Activated CD4-positive, alpha-beta T cell treated with anti-CD3 and anti-CD28 coated beads, Interleukin-2, amount 10 ng/mL, durations not matched to agents 7 days and 5 days (primary cell): ENCODE measurements around the gene TXK. TPM values are rescaled to one million over a fixed set of nuclear protein-coding genes. Genes with fewer than 3 reads are reported as not detected.
"Not testable (repeated sequence)": the region's sequence is repeated elsewhere in the genome, so short reads cannot be mapped to it uniquely, and the experiment has no call there.

ENCODE experiments used
- CTCF ChIA-PET: fragments of 350-600 bp; sonication (Branson Sonifier 250); formaldehyde crosslinking; loops from one replicate; lab custom pipeline; 2021; ENCODE audit warnings: antibody characterized with exemption; lab: Charles Lee
- POLR2A ChIA-PET: fragments of 350-600 bp; sonication (Branson Sonifier 250); formaldehyde crosslinking; loops from one replicate; lab custom pipeline; 2021; ENCODE audit warnings: antibody characterized with exemption; lab: Charles Lee
- DNase-seq: peaks from one replicate; pipeline ENCODE4 v3.0.0-alpha.2; 2020
- H3K27ac Mint-ChIP-seq: one replicate; pipeline ENCODE4 v1.8.0; 2021; ENCODE audit warnings: mild to moderate bottlenecking, moderate library complexity, mixed read lengths
- H3K27me3 Mint-ChIP-seq: one replicate; pipeline ENCODE4 v1.8.0; 2021; ENCODE audit warnings: mixed read lengths
- H3K36me3 Mint-ChIP-seq: one replicate; pipeline ENCODE4 v1.8.0; 2021; ENCODE audit warnings: low read depth, mixed read lengths
- H3K4me1 Mint-ChIP-seq: one replicate; pipeline ENCODE4 v1.8.0; 2021; ENCODE audit warnings: mixed read lengths
- H3K4me3 Mint-ChIP-seq: one replicate; pipeline ENCODE4 v1.8.0; 2021; ENCODE audit warnings: mild to moderate bottlenecking, moderate library complexity, mixed read lengths
- H3K9me3 Mint-ChIP-seq: one replicate; pipeline ENCODE4 v1.8.0; 2021; ENCODE audit warnings: mixed read lengths
- total RNA-seq, 2 experiments: library from RNA; stranded (reverse); gene quantifications; one replicate each; pipeline ENCODE4 v1.2.3, GENCODE V29; 2021

The TXK gene
- total RNA-seq = 10 to 100 TPM; 42.0 to 50.1 TPM

- ChIA-PET CTCF (interaction anchor here (0.7 to 1.8 kb wide), 2 partner anchors 16 to 219 kb away, joined by 3 to 4 read pairs; no protein-coding TSS in a partner anchor), POLR2A (no interaction called here)
- Mint-ChIP-seq H3K27me3 (no peaks in the 10 kb centered on the region), H3K36me3 (peaks cover 48% of the 10 kb centered on the region), H3K4me3 (peak within 1 kb of the TSS; percentile 87), H3K9me3 (no peaks in the 10 kb centered on the region), H3K27ac (peak within 1 kb of the TSS; percentile 93), H3K4me1 (peaks cover 75% of the 10 kb centered on the region)
- peak; percentile 41 for DNase-seq
Observed at GRCh38 chr4:48134081-48134480, at the start of gene TXK. TXK (minus strand) TSS chr4:48134250; CDS start chr4:48134170, 80 bp downstream.

- DNase-seq = no peak
- CTCF ChIA-PET = no interaction called here
- H3K36me3 Mint-ChIP-seq = no peaks in the 10 kb centered on the region
- POLR2A ChIA-PET = no interaction called here
- no peak overlapping the region for H3K4me3 Mint-ChIP-seq
- H3K27me3 Mint-ChIP-seq = no peaks in the 10 kb centered on the region
- H3K9me3 Mint-ChIP-seq = no peaks in the 10 kb centered on the region
- H3K27ac Mint-ChIP-seq = no peak overlapping the region
- H3K4me1 Mint-ChIP-seq = peaks cover 12% of the 10 kb centered on the region
Observed at GRCh38 chr4:48180234-48180633, 46.2 kb upstream of the TXK start.

GRCh38 chr4:48178931-48179330 lies 44.9 kb upstream of the TXK start:
- Mint-ChIP-seq H3K9me3 (no peaks in the 10 kb centered on the region), H3K27ac (no peak overlapping the region), H3K4me3 (no peak overlapping the region), H3K36me3 (no peaks in the 10 kb centered on the region), H3K27me3 (no peaks in the 10 kb centered on the region), H3K4me1 (peaks cover 12% of the 10 kb centered on the region)
- no peak for DNase-seq
- POLR2A ChIA-PET = no interaction called here
- CTCF ChIA-PET = no interaction called here

- ChIA-PET CTCF (interaction anchor here (1.0 to 1.3 kb wide), 2 partner anchors 20 to 73 kb away, joined by 3 to 4 read pairs; no protein-coding TSS in a partner anchor), POLR2A (interaction anchor here (0.5 kb wide), 1 partner anchor 20 kb away, joined by 3 read pairs; no protein-coding TSS in a partner anchor)
- no peak for DNase-seq
- Mint-ChIP-seq H3K9me3 (no peaks in the 10 kb centered on the region), H3K36me3 (no peaks in the 10 kb centered on the region), H3K4me3 (no peak overlapping the region), H3K27me3 (no peaks in the 10 kb centered on the region), H3K4me1 (peaks cover 15% of the 10 kb centered on the region), H3K27ac (no peak overlapping the region)
Observed at GRCh38 chr4:48175806-48176205, 41.8 kb upstream of the TXK start.

- H3K4me1 Mint-ChIP-seq = peaks cover 14% of the 10 kb centered on the region
- no peak overlapping the region for H3K27ac Mint-ChIP-seq
- H3K36me3 Mint-ChIP-seq = no peaks in the 10 kb centered on the region
- no peak for DNase-seq
- ChIA-PET CTCF (interaction anchor here (1.0 to 1.3 kb wide), 2 partner anchors 21 to 73 kb away, joined by 3 to 4 read pairs; no protein-coding TSS in a partner anchor), POLR2A (no interaction called here)
- H3K9me3 Mint-ChIP-seq = no peaks in the 10 kb centered on the region
- no peak overlapping the region for H3K4me3 Mint-ChIP-seq
- no peaks in the 10 kb centered on the region for H3K27me3 Mint-ChIP-seq
Observed at GRCh38 chr4:48175328-48175727, 41.3 kb upstream of the TXK start.

- CTCF ChIA-PET = interaction anchor here (1.3 kb wide), 1 partner anchor 12 kb away, joined by 3 read pairs; no protein-coding TSS in a partner anchor
- H3K36me3 Mint-ChIP-seq = no peaks in the 10 kb centered on the region
- H3K4me3 Mint-ChIP-seq = no peak overlapping the region
- POLR2A ChIA-PET = no interaction called here
- no peak for DNase-seq
- no peaks in the 10 kb centered on the region for H3K9me3 Mint-ChIP-seq
- peaks cover 7% of the 10 kb centered on the region for H3K4me1 Mint-ChIP-seq
- H3K27me3 Mint-ChIP-seq = no peaks in the 10 kb centered on the region
- no peak overlapping the region for H3K27ac Mint-ChIP-seq
Observed at GRCh38 chr4:48173056-48173991, 39.3 kb upstream of the TXK start.

GRCh38 chr4:48172651-48173050 lies 38.6 kb upstream of the TXK start:
- CTCF ChIA-PET = no interaction called here
- Mint-ChIP-seq H3K36me3 (no peaks in the 10 kb centered on the region), H3K4me3 (no peak overlapping the region), H3K27me3 (no peaks in the 10 kb centered on the region), H3K4me1 (peaks cover 7% of the 10 kb centered on the region), H3K9me3 (no peaks in the 10 kb centered on the region), H3K27ac (no peak overlapping the region)
- POLR2A ChIA-PET = no interaction called here
- no peak for DNase-seq

- ChIA-PET CTCF (no interaction called here), POLR2A (no interaction called here)
- no peaks in the 10 kb centered on the region for H3K36me3 Mint-ChIP-seq
- no peak overlapping the region for H3K4me3 Mint-ChIP-seq
- no peaks in the 10 kb centered on the region for H3K27me3 Mint-ChIP-seq
- H3K9me3 Mint-ChIP-seq = no peaks in the 10 kb centered on the region
- no peak for DNase-seq
- peaks cover 3% of the 10 kb centered on the region for H3K4me1 Mint-ChIP-seq
- no peak overlapping the region for H3K27ac Mint-ChIP-seq
Observed at GRCh38 chr4:48169636-48170035, 35.6 kb upstream of the TXK start.

GRCh38 chr4:48167538-48168263 lies 33.7 kb upstream of the TXK start:
- Mint-ChIP-seq H3K27ac (no peak overlapping the region), H3K4me1 (peaks cover 2% of the 10 kb centered on the region), H3K9me3 (no peaks in the 10 kb centered on the region), H3K4me3 (no peak overlapping the region), H3K27me3 (no peaks in the 10 kb centered on the region), H3K36me3 (no peaks in the 10 kb centered on the region)
- ChIA-PET CTCF (no interaction called here), POLR2A (no interaction called here)
- DNase-seq = no peak

- H3K9me3 Mint-ChIP-seq, H3K36me3 Mint-ChIP-seq, H3K27me3 Mint-ChIP-seq, H3K4me3 Mint-ChIP-seq, H3K27ac Mint-ChIP-seq, CTCF ChIA-PET, POLR2A ChIA-PET, DNase-seq, H3K4me1 Mint-ChIP-seq: not testable (repeated sequence)
Observed at GRCh38 chr4:48164561-48164960, 30.5 kb upstream of the TXK start.

- H3K36me3 Mint-ChIP-seq = no peaks in the 10 kb centered on the region
- CTCF ChIA-PET = no interaction called here
- peaks cover 8% of the 10 kb centered on the region for H3K4me1 Mint-ChIP-seq
- POLR2A ChIA-PET = no interaction called here
- DNase-seq = no peak
- H3K27ac Mint-ChIP-seq = no peak overlapping the region
- H3K4me3 Mint-ChIP-seq = no peak overlapping the region
- H3K27me3 Mint-ChIP-seq = no peaks in the 10 kb centered on the region
- no peaks in the 10 kb centered on the region for H3K9me3 Mint-ChIP-seq
Observed at GRCh38 chr4:48163746-48164145, 29.7 kb upstream of the TXK start.

GRCh38 chr4:48162162-48162561 lies 28.1 kb upstream of the TXK start:
- POLR2A ChIA-PET = no interaction called here
- no peak overlapping the region for H3K27ac Mint-ChIP-seq
- peaks cover 2% of the 10 kb centered on the region for H3K9me3 Mint-ChIP-seq
- CTCF ChIA-PET = no interaction called here
- no peak overlapping the region for H3K4me3 Mint-ChIP-seq
- peaks cover 8% of the 10 kb centered on the region for H3K4me1 Mint-ChIP-seq
- DNase-seq = no peak
- H3K27me3 Mint-ChIP-seq = no peaks in the 10 kb centered on the region
- H3K36me3 Mint-ChIP-seq = peaks cover 5% of the 10 kb centered on the region

GRCh38 chr4:48157271-48157670 lies 23.2 kb upstream of the TXK start:
- H3K36me3 Mint-ChIP-seq = peaks cover 22% of the 10 kb centered on the region
- POLR2A ChIA-PET = no interaction called here
- no peak overlapping the region for H3K4me3 Mint-ChIP-seq

More at GRCh38 chr4:48157271-48157670, 23.2 kb upstream of the TXK start:
- H3K4me1 Mint-ChIP-seq = peaks cover 5% of the 10 kb centered on the region
- no peak overlapping the region for H3K27ac Mint-ChIP-seq
- no peak for DNase-seq
- H3K27me3 Mint-ChIP-seq = no peaks in the 10 kb centered on the region
- peaks cover 31% of the 10 kb centered on the region for H3K9me3 Mint-ChIP-seq
- CTCF ChIA-PET = no interaction called here
